H9 (cell line): Measurements from ENCODE around the gene DHX40. TPM values are rescaled to one million over a fixed set of nuclear protein-coding genes. Genes with fewer than 3 reads are reported as not detected.

Source experiments
- DNase-seq: peaks from one replicate; pipeline ENCODE4 v3.0.0-alpha.2; 2017
- H2AFZ ChIP-seq: one replicate; pipeline ENCODE4 v1.6.1; 2013; ENCODE audit warnings: mild to moderate bottlenecking, low read length, control low read depth, moderate library complexity
- H2AK5ac ChIP-seq: 2 replicates; pipeline ENCODE4 v1.6.1; 2013; ENCODE audit warnings: low read length, control low read depth, mixed read lengths; ENCODE audit not compliant: insufficient read length
- H2BK120ac ChIP-seq: one replicate; pipeline ENCODE4 v1.6.1; 2013; ENCODE audit warnings: low read depth, mild to moderate bottlenecking, low read length, control low read depth, inconsistent platforms; ENCODE audit not compliant: poor library complexity, severe bottlenecking
- H2BK12ac ChIP-seq: 2 replicates; pipeline ENCODE4 v1.6.1; 2013; ENCODE audit warnings: low read length, control low read depth, mixed read lengths, low read depth; ENCODE audit not compliant: insufficient read length
- H2BK15ac ChIP-seq: 2 replicates; pipeline ENCODE4 v1.6.1; 2013; ENCODE audit warnings: low read depth, low read length, control low read depth
- H2BK20ac ChIP-seq: one replicate; pipeline ENCODE4 v1.6.1; 2013; ENCODE audit warnings: low read depth, mild to moderate bottlenecking, low read length, control low read depth, inconsistent platforms; ENCODE audit not compliant: poor library complexity, severe bottlenecking
- H2BK5ac ChIP-seq: 2 replicates; pipeline ENCODE4 v1.6.1; 2013; ENCODE audit warnings: low read length, control low read depth, mixed read lengths; ENCODE audit not compliant: insufficient read length
- H3K14ac ChIP-seq: 2 replicates; pipeline ENCODE4 v1.6.1; 2013; ENCODE audit warnings: low read length, control low read depth; ENCODE audit not compliant: insufficient read depth
- H3K18ac ChIP-seq: 2 replicates; pipeline ENCODE4 v1.6.1; 2013; ENCODE audit warnings: low read depth, mild to moderate bottlenecking, mixed read lengths, low read length, control low read depth; ENCODE audit not compliant: insufficient read length
- H3K23ac ChIP-seq: 2 replicates; pipeline ENCODE4 v1.6.1; 2013; ENCODE audit warnings: low read length, control low read depth, mixed read lengths, low read depth; ENCODE audit not compliant: insufficient read length
- H3K23me2 ChIP-seq: 2 replicates; pipeline ENCODE4 v1.6.1; 2013; ENCODE audit warnings: low read depth, mild to moderate bottlenecking, mixed read lengths, low read length, control low read depth; ENCODE audit not compliant: insufficient read length, poor library complexity, severe bottlenecking
- H3K27ac ChIP-seq: 2 replicates; pipeline ENCODE4 v1.5.1; 2013; ENCODE audit warnings: low read length, control low read depth, mixed read lengths, low read depth; ENCODE audit not compliant: insufficient read length
- H3K27me3 ChIP-seq: 2 replicates; pipeline ENCODE4 v1.6.1; 2013; ENCODE audit warnings: low read length, control low read depth, inconsistent platforms; ENCODE audit not compliant: insufficient read depth
- H3K4ac ChIP-seq: 2 replicates; pipeline ENCODE4 v1.6.1; 2013; ENCODE audit warnings: low read depth, mild to moderate bottlenecking, control low read depth, inconsistent platforms, low read length, moderate library complexity
- H3K4me1 ChIP-seq: 2 replicates; pipeline ENCODE4 v1.6.1; 2013; ENCODE audit warnings: low read length, control low read depth, inconsistent platforms; ENCODE audit not compliant: insufficient read depth
- H3K4me2 ChIP-seq: 2 replicates; pipeline ENCODE4 v1.6.1; 2013; ENCODE audit warnings: low read length, control low read depth, mixed read lengths; ENCODE audit not compliant: insufficient read length, insufficient read depth
- H3K56ac ChIP-seq: 2 replicates; pipeline ENCODE4 v1.6.1; 2013; ENCODE audit warnings: low read depth, mild to moderate bottlenecking, mixed read lengths, low read length, control low read depth; ENCODE audit not compliant: insufficient read length
- H3K79me1 ChIP-seq: 2 replicates; pipeline ENCODE4 v1.6.1; 2013; ENCODE audit warnings: low read depth, mild to moderate bottlenecking, moderate library complexity, low read length, control low read depth, inconsistent platforms; ENCODE audit not compliant: insufficient read depth, poor library complexity, severe bottlenecking
- H3K79me2 ChIP-seq: 2 replicates; pipeline ENCODE4 v1.6.1; 2013; ENCODE audit warnings: low read length, control low read depth, inconsistent platforms; ENCODE audit not compliant: insufficient read depth
- H3K9ac ChIP-seq: 2 replicates; pipeline ENCODE4 v1.6.1; 2013; ENCODE audit warnings: low read length, control low read depth, mixed read lengths; ENCODE audit not compliant: insufficient read length; ENCODE audit errors: extremely low read depth
- H3K9me3 ChIP-seq: one replicate; pipeline ENCODE4 v1.6.1; 2013; ENCODE audit warnings: low read depth, low read length, inconsistent platforms; ENCODE audit not compliant: control insufficient read depth
- H3T11ph ChIP-seq: one replicate; pipeline ENCODE4 v1.6.1; 2013; ENCODE audit warnings: mild to moderate bottlenecking, low read length, control low read depth, inconsistent platforms
- H4K20me1 ChIP-seq: one replicate; pipeline ENCODE4 v1.6.1; 2013; ENCODE audit not compliant: control insufficient read depth, insufficient read length, insufficient read depth
- H4K5ac ChIP-seq: 2 replicates; pipeline ENCODE4 v1.6.1; 2013; ENCODE audit warnings: low read depth, mild to moderate bottlenecking, mixed read lengths, low read length, control low read depth; ENCODE audit not compliant: insufficient read length
- H4K8ac ChIP-seq: replicated peaks from 2 replicates; pipeline ENCODE4 v1.6.1; 2013; ENCODE audit warnings: low read length, control low read depth, mixed read lengths, low read depth; ENCODE audit not compliant: insufficient read length
- H4K91ac ChIP-seq: 2 replicates; pipeline ENCODE4 v1.6.1; 2013; ENCODE audit warnings: low read depth, mild to moderate bottlenecking, moderate library complexity, mixed read lengths, low read length, control low read depth; ENCODE audit not compliant: insufficient read length
- H3K27ac Mint-ChIP-seq, 3 experiments: 2 replicates in 2 of 3; 3 replicates in 1 of 3; pipeline ENCODE4 v1.8.0; 2020 to 2021; ENCODE audit warnings: mixed read lengths in 3 of 3, mild to moderate bottlenecking in 1 of 3, moderate library complexity in 1 of 3
- H3K27me3 Mint-ChIP-seq: 2 replicates; pipeline ENCODE4 v1.8.0; 2021; ENCODE audit warnings: low read depth, mild to moderate bottlenecking, moderate library complexity, mixed read lengths
- H3K36me3 Mint-ChIP-seq, 3 experiments: 2 replicates in 2 of 3; 3 replicates in 1 of 3; pipeline ENCODE4 v1.8.0; 2020 to 2021; ENCODE audit warnings: low read depth in 3 of 3, mixed read lengths in 3 of 3; ENCODE audit not compliant: insufficient read depth in 1 of 3
- H3K4me1 Mint-ChIP-seq, 2 experiments: 2 replicates each; pipeline ENCODE4 v1.8.0; 2020; ENCODE audit warnings: mixed read lengths in 2 of 2
- H3K4me3 Mint-ChIP-seq, 2 experiments: 2 replicates in 1 of 2; 3 replicates in 1 of 2; pipeline ENCODE4 v1.8.0; 2020 to 2021; ENCODE audit warnings: mild to moderate bottlenecking in 2 of 2, mixed read lengths in 2 of 2, moderate library complexity in 1 of 2
- H3K9me3 Mint-ChIP-seq, 2 experiments: 2 replicates in 1 of 2; 3 replicates in 1 of 2; pipeline ENCODE4 v1.8.0; 2020; ENCODE audit warnings: mild to moderate bottlenecking in 2 of 2, mixed read lengths in 2 of 2, moderate library complexity in 1 of 2
- CTCF ChIP-seq: fragments of 200-600 bp; sonication (generic); conservative IDR thresholded peaks from 3 replicates; pipeline ENCODE4 v1.8.0; 2021; ENCODE audit warnings: antibody characterized with exemption, mild to moderate bottlenecking
- total RNA-seq: library from RNA; stranded (reverse); gene quantifications from 2 replicates; pipeline ENCODE4 v1.2.1, GENCODE V29; 2021

DHX40 gene
- total RNA-seq, 1 experiment from 2014 or later: 28.8 TPM

- no peak overlapping the region for H3K23ac ChIP-seq
- H3K18ac ChIP-seq: no peak overlapping the region
- H3K27ac ChIP-seq: no peak overlapping the region
- no peaks in the 10 kb centered on the region for H3K9me3 Mint-ChIP-seq
- no peaks in the 10 kb centered on the region for H3K23me2 ChIP-seq
- H3K79me1 ChIP-seq: no peaks in the 10 kb centered on the region
- no peaks in the 10 kb centered on the region for H3K4me1 ChIP-seq
- no peak overlapping the region for H3K9ac ChIP-seq
- no peak overlapping the region for H2AFZ ChIP-seq
- no peak overlapping the region for H4K91ac ChIP-seq
- H3K4ac ChIP-seq: no peak overlapping the region
- no peak overlapping the region for H4K8ac ChIP-seq
- no peak overlapping the region for H3K14ac ChIP-seq
- no peak overlapping the region for H3K4me3 Mint-ChIP-seq
- no peaks in the 10 kb centered on the region for H3K79me2 ChIP-seq
- no peak overlapping the region for H3T11ph ChIP-seq
- H3K4me2 ChIP-seq: no peak overlapping the region
- H4K20me1 ChIP-seq: no peaks in the 10 kb centered on the region
- TF ChIP-seq CTCF: no peak
- no peak overlapping the region for H2BK5ac ChIP-seq
- no peak overlapping the region for H2BK120ac ChIP-seq
- no peak overlapping the region for H2BK12ac ChIP-seq
- H2BK15ac ChIP-seq: no peak overlapping the region
- H4K5ac ChIP-seq: no peak overlapping the region
- H3K56ac ChIP-seq: no peak overlapping the region
- no peak overlapping the region for H3K27ac Mint-ChIP-seq
- H3K27me3 Mint-ChIP-seq: peaks cover 10% of the 10 kb centered on the region
- H3K9me3 ChIP-seq: no peaks in the 10 kb centered on the region
- no peak for DNase-seq
- no peak overlapping the region for H2AK5ac ChIP-seq
- no peak overlapping the region for H2BK20ac ChIP-seq
- H3K4me1 Mint-ChIP-seq: no peaks in the 10 kb centered on the region
- no peaks in the 10 kb centered on the region for H3K36me3 Mint-ChIP-seq
- H3K27me3 ChIP-seq: no peaks in the 10 kb centered on the region
Measured at GRCh38 chr17:59538195-59538909, 27.1 kb upstream of the DHX40 start.
